Stimulated activated naive B cell treated with anti-CD40 and anti-IgM and Interleukin-4, amounts not matched to agents 10 μg/mL and 1 μg/mL and 100 μg/mL, for 72 hours (primary cell): ENCODE measurements around the gene LILRA2.
"Not testable (repeated sequence)": the region's sequence is repeated elsewhere in the genome, so short reads cannot be mapped to it uniquely, and the experiment has no call there.

ENCODE experiments used
- ATAC-seq, 2 donors: fragments of 150-1000 bp; cut with Tn5 transposase; replicated peaks; 2 replicates each; pipeline ENCODE4 v1.10.0; 2021; ENCODE audit warnings: moderate library complexity in 1 of 2
- DNase-seq: peaks from one replicate; pipeline ENCODE4 v3.0.0; 2021
- H3K27ac Mint-ChIP-seq: one replicate; pipeline ENCODE4 v1.8.0; 2022; ENCODE audit warnings: mild to moderate bottlenecking, mixed read lengths
- H3K27me3 Mint-ChIP-seq, 2 donors: one replicate each; pipeline ENCODE4 v1.8.0; 2022; ENCODE audit warnings: mixed read lengths in 2 of 2
- H3K36me3 Mint-ChIP-seq, 2 donors: one replicate each; pipeline ENCODE4 v1.8.0; 2022; ENCODE audit warnings: mixed read lengths in 2 of 2, mild to moderate bottlenecking in 1 of 2
- H3K4me1 Mint-ChIP-seq, 2 donors: one replicate each; pipeline ENCODE4 v1.8.0; 2022; ENCODE audit warnings: mixed read lengths in 2 of 2, mild to moderate bottlenecking in 1 of 2
- H3K4me3 Mint-ChIP-seq, 2 donors: one replicate each; pipeline ENCODE4 v1.8.0; 2022; ENCODE audit warnings: mild to moderate bottlenecking in 2 of 2, mixed read lengths in 2 of 2, moderate library complexity in 1 of 2
- H3K9me3 Mint-ChIP-seq, 2 donors: one replicate each; pipeline ENCODE4 v1.8.0; 2022; ENCODE audit warnings: mixed read lengths in 2 of 2, mild to moderate bottlenecking in 1 of 2

Gene LILRA2

DNA sequence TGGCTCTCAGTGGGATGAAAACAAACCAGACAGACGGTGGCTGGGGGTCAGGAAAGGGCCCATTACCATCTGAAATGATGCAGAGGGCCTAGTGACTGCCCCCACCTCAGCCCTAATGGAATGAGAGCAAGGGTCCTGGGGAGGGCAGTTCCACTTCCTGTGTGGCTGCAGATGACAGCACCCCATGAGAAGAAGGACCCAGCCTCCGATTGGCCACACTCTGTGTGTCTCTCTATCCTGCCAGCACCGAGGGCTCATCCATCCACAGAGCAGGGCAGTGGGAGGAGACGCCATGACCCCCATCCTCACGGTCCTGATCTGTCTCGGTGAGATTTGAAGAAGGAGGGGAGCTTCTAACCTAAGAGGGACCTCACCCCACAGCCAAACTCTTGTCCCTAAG is 57.2 kb downstream of the LILRA2 start:
- Mint-ChIP-seq H3K27ac (peak overlapping the region; percentile 91), H3K4me3 (peak overlapping the region; percentile 81 to 86), H3K27me3 (no peaks in the 10 kb centered on the region), H3K36me3 (peaks cover 53 to 76% of the 10 kb centered on the region in 2 donors), H3K4me1 (peaks cover 60 to 74% of the 10 kb centered on the region in 2 donors), H3K9me3 (no peaks in the 10 kb centered on the region)
- ATAC-seq (peak; percentile 25 to 48), DNase-seq (no peak)

- Mint-ChIP-seq H3K27ac (peak overlapping the region; percentile 83), H3K4me3 (peak overlapping the region; percentile 34 to 86), H3K4me1 (peaks cover 55 to 65% of the 10 kb centered on the region in 2 donors), H3K36me3 (peaks cover 53 to 75% of the 10 kb centered on the region in 2 donors)
- not testable (repeated sequence) for ATAC-seq, H3K9me3 Mint-ChIP-seq, H3K27me3 Mint-ChIP-seq, DNase-seq
Observed at GRCh38 chr19:54631489-54632337, 58.1 kb downstream of the LILRA2 start.

GRCh38 chr19:54632517-54632916 is 58.9 kb downstream of the LILRA2 start:
- H3K27me3 Mint-ChIP-seq, ATAC-seq, H3K4me3 Mint-ChIP-seq, H3K9me3 Mint-ChIP-seq, DNase-seq, H3K27ac Mint-ChIP-seq: not testable (repeated sequence)
- Mint-ChIP-seq H3K36me3 (peaks cover 52 to 74% of the 10 kb centered on the region in 2 donors), H3K4me1 (peaks cover 50 to 58% of the 10 kb centered on the region in 2 donors)

DNA sequence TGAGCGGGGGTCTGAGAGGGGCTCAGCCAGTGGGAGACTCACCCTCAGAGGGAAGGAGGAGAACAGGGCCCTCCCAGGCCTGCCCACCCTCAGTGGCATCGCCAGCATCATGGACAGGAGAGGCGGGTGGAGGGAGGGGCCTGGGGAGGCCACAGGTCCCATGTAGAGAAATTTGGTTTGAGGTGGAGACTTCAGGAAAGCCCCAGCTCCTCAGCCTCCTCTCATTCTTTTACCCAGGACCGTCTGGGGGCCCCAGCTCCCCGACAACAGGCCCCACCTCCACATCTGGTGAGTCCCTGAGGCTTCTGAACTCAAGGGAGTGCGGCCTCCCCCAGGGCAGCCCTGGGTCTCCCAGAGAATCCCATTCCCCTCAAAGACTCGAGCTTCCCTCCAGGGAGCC is 59.8 kb downstream of the LILRA2 start:
- no peak for DNase-seq
- Mint-ChIP-seq H3K4me3 (peak overlapping the region; percentile 41 to 59), H3K27ac (peak overlapping the region; percentile 94), H3K4me1 (peaks cover 42 to 49% of the 10 kb centered on the region in 2 donors), H3K9me3 (no peaks in the 10 kb centered on the region), H3K36me3 (peaks cover 45 to 71% of the 10 kb centered on the region in 2 donors), H3K27me3 (no peaks in the 10 kb centered on the region)
- ATAC-seq = peak; percentile 59 to 64

DNA sequence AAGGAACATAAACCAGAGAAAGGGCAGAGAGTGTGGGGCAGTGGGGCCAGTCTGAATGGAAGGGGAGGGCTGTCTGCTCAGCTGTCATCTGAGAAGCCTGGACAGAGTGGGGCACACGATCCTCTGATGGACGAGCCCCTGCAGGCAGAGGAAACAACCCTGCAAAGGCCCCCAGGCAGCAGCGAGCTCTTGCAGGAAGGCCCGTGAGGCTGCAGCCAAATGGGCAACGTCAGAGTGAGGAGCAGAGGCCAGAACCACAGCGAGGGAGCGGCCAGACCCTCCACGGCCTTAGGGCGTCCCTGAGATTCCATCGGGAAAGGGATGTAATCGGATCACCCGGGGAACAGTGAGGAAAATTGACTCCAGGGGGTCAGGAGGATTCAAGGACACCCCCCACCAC is 62.5 kb downstream of the LILRA2 start:
- H3K9me3 Mint-ChIP-seq, H3K27me3 Mint-ChIP-seq, ATAC-seq, H3K4me3 Mint-ChIP-seq, DNase-seq: not testable (repeated sequence)
- H3K4me1 Mint-ChIP-seq = peaks cover 23 to 24% of the 10 kb centered on the region in 2 donors
- peaks cover 30 to 55% of the 10 kb centered on the region in 2 donors for H3K36me3 Mint-ChIP-seq
- H3K27ac Mint-ChIP-seq = peak overlapping the region; percentile 9

DNA sequence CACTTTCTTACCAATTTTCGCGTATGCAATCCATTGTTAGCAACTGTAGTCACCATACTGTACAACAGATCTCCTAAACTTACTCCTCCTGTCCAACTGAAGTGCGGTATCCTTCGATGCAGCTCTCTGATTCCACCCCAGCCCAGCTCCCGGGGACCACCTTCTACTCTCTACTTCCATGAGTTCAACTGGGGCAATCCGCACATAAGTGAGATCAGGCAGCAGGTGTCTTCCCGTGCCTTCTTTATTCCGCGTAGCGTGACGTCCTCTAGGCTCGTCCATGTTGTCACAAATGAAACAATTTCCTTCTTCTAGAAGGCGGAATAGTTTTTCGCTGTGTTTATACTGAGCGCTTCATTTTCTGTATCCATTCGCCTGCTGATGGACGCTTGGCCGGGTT is 65.1 kb downstream of the LILRA2 start:
- DNase-seq = no peak
- Mint-ChIP-seq H3K4me1 (peaks cover 9 to 14% of the 10 kb centered on the region in 2 donors), H3K36me3 (peaks cover 13 to 35% of the 10 kb centered on the region in 2 donors), H3K9me3 (peaks cover 0 to 5% of the 10 kb centered on the region in 2 donors), H3K27ac (no peak overlapping the region), H3K27me3 (no peaks in the 10 kb centered on the region), H3K4me3 (no peak overlapping the region)
- ATAC-seq = no peak
